NT2/D1 (cell line): Measurements from ENCODE around the gene TMEM14A.

ENCODE experiments used
- SUZ12 ChIP-seq: IDR thresholded peaks from 2 replicates; pipeline ENCODE4 v1.6.1; 2011; ENCODE audit not compliant: insufficient read length, insufficient read depth; ENCODE audit errors: extremely low read depth
- YY1 ChIP-seq: IDR thresholded peaks from 2 replicates; pipeline ENCODE4 v1.6.1; 2011; ENCODE audit not compliant: insufficient read length, insufficient read depth
- ZNF274 ChIP-seq: IDR thresholded peaks from 2 replicates; pipeline ENCODE4 v1.6.1; 2011; ENCODE audit warnings: mild to moderate bottlenecking, low read depth, low read length

- no peak for TF ChIP-seq YY1
- no peak for TF ChIP-seq ZNF274
- TF ChIP-seq SUZ12: no peak
These were observed 4.8 kb upstream of the TMEM14A start for GRCh38 chr6:52666071-52666470.
